GM13976 (cell line): ENCODE measurements around the gene GIPC2.

Experiments
- DNase-seq: peaks from one replicate; pipeline ENCODE4 v3.0.0; 2012; ENCODE audit warnings: low spot score
- in situ Hi-C: fragments of 300-500 bp; cut with MboI; formaldehyde crosslinking; loops from one replicate; pipeline ENCODE4 v1.12.0; 2022; ENCODE audit warnings: low sequenced_read_pairs, mixed read lengths, inconsistent platforms; ENCODE audit not compliant: unreplicated experiment
- TF ChIP-seq, protein P1 (sequence below): IDR thresholded peaks from 2 replicates; pipeline ENCODE4 v1.5.1; 2012; ENCODE audit warnings: borderline replicate concordance, mild to moderate bottlenecking; ENCODE audit not compliant: insufficient read depth; ENCODE audit errors: extremely low read depth, missing control alignments, control extremely low read depth

The GIPC2 gene

DNA sequence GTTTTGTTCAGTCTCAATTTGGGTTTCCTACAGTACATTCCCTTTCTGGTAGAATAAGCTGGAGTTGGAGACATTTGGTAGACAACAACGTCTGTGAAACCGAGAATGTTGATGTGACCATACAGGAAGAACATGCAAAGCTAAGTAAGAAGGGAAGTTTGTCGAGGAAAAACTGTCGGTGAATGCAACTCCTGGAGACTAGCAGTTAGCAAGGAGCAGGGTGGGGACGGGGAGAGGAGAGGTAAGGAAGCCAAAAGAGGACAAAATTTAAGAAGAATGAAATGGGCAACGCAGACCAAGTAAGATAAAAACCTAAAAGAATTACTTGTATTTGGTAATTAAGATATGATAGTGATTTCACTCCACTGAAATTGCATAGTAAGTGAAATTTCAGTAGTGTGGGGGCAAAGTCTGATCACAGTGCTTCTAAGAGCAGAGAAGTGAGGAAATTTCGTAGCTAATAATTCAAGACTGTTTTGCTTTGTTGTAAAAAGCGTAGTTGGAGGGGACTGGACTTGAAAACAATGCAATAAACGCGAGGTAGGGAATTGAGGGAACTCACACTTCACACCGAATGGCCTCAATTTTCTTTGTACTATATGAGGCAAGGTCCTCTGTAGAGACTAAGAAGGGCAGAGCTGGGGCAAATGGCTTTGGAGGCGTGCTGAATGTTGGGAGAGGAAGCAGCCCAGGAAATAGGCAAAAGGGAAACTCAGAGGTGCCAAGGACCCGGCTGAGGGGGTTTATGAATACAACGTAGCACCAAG is 787 bp upstream of the GIPC2 start:
- DNase-seq, result no peak
- TF ChIP-seq, protein P1, sequence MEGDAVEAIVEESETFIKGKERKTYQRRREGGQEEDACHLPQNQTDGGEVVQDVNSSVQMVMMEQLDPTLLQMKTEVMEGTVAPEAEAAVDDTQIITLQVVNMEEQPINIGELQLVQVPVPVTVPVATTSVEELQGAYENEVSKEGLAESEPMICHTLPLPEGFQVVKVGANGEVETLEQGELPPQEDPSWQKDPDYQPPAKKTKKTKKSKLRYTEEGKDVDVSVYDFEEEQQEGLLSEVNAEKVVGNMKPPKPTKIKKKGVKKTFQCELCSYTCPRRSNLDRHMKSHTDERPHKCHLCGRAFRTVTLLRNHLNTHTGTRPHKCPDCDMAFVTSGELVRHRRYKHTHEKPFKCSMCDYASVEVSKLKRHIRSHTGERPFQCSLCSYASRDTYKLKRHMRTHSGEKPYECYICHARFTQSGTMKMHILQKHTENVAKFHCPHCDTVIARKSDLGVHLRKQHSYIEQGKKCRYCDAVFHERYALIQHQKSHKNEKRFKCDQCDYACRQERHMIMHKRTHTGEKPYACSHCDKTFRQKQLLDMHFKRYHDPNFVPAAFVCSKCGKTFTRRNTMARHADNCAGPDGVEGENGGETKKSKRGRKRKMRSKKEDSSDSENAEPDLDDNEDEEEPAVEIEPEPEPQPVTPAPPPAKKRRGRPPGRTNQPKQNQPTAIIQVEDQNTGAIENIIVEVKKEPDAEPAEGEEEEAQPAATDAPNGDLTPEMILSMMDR, result no peak
- in situ Hi-C loops, result no loop called here

DNA sequence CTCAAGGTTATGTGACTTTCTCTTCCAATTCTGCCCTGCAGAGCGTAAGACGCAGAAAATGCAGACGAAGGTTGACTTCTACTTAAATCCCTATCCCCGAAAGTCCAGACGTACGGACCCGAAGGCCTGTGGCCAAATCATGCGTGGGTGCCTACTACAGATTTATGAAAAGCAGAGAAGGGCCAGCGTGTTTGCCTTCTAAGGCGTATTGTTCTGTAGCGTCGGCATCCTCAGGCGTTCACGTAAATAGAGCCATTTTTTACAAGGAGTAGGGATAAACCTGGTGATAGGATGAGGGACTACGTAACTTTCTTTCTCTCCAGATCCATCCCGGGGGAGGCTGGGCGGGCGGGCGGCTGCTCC is 222 bp upstream of the GIPC2 start:
- in situ Hi-C loops, result no loop called here
- no peak for DNase-seq
- TF ChIP-seq, protein P1, result no peak

GRCh38 chr1:78047106-78047505 is 1.3 kb downstream of the GIPC2 start:
- no peak for DNase-seq
- TF ChIP-seq, protein P1, result no peak
- in situ Hi-C loops, result no loop called here

- TF ChIP-seq, protein P1, result no peak
- in situ Hi-C loops, result no loop called here
- DNase-seq, result no peak
Observed at GRCh38 chr1:78047631-78048030, 1.9 kb downstream of the GIPC2 start.

- DNase-seq, result no peak
- in situ Hi-C loops, result no loop called here
- TF ChIP-seq, protein P1, result no peak
Observed at GRCh38 chr1:78048446-78048845, 2.7 kb downstream of the GIPC2 start.

- TF ChIP-seq, protein P1, result no peak
- no peak for DNase-seq
- in situ Hi-C loops, result no loop called here
Observed at GRCh38 chr1:78049396-78049795, 3.6 kb downstream of the GIPC2 start.
